HG03439 (cell line): Measurements from ENCODE around the gene EEF2K.
"Not testable (repeated sequence)": the region's sequence is repeated elsewhere in the genome, so short reads cannot be mapped to it uniquely, and the experiment has no call there.

Experiments used
- ATAC-seq: cut with Tn5 transposase; IDR thresholded peaks from one replicate; pipeline ENCODE4 v1.9.1; 2021; ENCODE audit warnings: mild to moderate bottlenecking, moderate library complexity; ENCODE audit not compliant: unreplicated experiment

EEF2K gene

GRCh38 chr16:22206013-22206841, at the start of gene EEF2K:
EEF2K (plus strand) TSS chr16:22206278; CDS start chr16:22225730, 19,452 bp downstream.
- ATAC-seq: peak; percentile 83

DNA sequence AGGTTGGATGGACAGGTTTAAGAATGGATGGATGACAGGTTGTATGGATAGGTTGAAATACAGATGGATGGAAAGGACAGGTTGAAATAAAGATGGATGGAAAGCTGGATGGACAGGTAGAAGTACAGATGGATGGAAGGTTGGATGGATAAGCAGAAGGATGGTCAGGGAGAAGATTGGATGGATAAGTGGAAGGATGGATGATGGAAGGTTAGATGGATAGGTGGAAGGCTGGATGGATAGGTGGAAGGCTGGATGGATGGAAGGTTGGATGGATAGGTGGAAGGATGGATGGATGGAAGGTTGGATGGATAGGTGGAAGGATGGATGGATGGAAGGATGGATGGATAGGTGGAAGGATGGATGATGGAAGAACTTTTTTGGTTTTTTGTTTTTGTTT, 44.7 kb upstream of the EEF2K start:
- ATAC-seq: no peak

- no peak for ATAC-seq
These were observed 44.0 kb upstream of the EEF2K start, which contains the start of gene SDR42E2 for GRCh38 chr16:22161999-22162655. SDR42E2 (plus strand) TSS chr16:22162506; CDS start chr16:22165583, 3,077 bp downstream.

DNA sequence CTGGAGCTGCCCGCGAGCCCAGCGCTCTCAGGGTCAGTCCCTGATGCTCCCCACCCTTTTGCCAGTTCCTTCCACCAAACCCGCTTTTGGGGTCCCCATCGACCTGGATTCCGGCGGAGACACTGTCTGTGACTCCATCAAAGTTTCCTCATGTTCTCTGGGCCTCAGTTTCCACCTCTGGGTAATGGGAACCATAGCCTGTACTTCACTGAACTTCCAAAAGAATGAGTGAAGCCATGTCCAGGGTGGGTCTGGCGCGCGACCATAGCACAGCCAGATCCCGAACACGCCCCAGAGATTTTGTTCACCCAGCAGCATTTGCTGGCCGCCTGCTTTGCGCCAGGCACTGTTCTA, 43.4 kb upstream of the EEF2K start:
- no peak for ATAC-seq

- no peak for ATAC-seq
These were observed 42.3 kb upstream of the EEF2K start for GRCh38 chr16:22163806-22164205.

DNA sequence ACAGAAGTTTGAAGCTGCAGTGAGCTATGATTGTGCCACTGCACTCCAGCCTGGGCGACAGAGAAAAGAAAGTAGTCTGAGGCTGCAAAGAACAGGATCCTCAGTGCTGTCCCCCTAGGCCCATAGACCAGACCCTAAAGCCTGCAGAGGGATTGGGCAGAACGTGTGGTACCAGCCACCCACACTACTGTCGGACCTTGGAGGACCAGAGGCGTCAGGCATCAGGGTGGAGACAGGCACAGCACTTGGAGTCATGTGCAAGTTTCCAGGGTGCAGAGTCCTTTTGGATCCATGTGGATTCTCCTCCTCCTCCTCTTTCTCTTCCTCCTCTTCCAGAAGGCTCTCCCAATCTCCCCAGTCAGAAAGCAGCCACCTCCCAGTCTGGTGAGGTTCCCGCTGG, 41.6 kb upstream of the EEF2K start:
- no peak for ATAC-seq

- ATAC-seq: no peak
These were observed 40.4 kb upstream of the EEF2K start for GRCh38 chr16:22165508-22166285.

DNA sequence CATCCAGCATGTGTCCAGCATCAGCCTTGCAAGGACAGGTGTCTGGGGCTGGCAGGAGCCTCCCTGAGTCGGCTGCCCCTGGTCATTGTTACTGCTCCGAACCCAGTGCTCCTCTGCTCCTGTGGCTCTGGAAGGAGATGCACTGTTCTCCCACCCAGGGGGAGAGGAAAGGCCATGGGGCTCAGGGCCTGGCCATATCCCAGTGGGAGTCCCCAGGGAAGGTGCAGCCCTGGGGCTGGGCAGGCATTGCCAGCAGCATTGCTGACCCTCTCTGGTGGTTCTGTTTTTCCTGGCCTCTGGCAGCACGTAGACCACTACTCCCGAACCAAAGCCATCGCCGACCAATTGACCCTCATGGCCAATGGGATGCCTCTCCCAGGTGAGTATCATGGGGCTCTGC, 34.1 kb upstream of the EEF2K start:
- ATAC-seq: no peak

DNA sequence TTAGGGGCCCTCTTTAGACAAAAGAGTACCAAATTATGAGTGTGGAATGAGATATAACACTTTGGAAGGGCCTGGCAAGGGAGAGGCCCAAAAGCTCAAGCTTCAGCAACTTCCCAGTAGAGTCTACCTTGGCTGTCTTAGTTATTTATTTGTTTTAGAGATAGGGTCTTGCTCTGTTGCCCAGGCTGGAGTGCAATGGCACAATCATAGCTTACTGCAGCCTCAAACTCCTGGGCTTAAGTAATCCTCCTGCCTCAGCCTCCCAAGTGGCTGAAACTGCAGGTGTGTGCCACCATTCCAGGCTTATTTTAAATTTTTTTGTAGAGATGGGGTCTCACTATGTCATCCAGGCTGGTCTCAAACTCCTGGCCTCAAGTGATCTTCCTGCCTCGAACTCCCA, 33.4 kb upstream of the EEF2K start:
- not testable (repeated sequence) for ATAC-seq

GRCh38 chr16:22174642-22175041, 31.4 kb upstream of the EEF2K start:
- no peak for ATAC-seq

DNA sequence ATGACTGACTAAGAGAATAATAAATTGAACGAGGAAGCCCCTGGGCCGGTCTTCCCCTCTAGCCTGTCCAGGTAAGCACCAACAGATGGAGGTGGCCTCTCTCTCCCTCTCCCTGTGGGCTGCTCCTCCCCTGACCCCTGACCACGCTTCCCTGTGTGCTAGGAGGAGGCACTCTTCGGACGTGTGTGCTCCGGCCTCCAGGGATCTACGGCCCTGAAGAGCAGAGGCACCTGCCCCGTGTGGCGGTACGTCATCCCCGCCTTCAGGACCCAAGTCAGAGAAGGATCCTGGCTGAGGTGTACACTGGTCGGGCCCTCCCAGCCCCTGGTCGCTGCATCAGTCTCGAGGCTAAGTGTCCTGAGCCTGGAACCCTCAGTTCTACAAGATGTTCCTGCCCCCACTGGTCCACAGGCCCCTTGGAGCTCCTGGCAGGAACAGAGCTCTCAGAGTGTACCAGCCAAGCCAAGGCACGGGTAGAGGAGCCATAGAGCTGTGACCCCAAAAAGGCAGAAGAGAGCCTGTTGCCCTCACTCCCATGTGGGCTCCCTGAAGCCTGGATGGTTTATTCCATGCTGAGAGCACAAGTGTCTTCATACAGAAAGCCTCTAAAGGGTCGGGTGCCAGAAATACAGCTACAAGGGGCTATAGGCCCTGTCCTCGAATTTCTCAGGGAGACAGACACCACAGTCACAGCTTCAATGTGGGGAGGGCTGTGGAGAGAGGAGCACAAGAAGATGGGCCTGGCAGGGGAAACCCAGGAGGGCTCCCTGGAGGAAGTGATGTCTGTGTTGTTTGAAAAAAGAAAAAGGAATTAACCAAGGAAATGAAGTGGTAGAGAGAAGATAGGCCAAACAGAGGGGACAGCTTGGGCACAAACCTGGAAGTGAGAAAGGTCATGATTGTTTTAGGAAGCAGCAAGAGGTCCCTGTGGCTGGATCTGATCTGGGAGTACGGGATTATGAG, 27.8 kb upstream of the EEF2K start:
- no peak for ATAC-seq

- ATAC-seq: no peak
These were observed 24.7 kb upstream of the EEF2K start for GRCh38 chr16:22181426-22181825.

- ATAC-seq: no peak
These were observed 24.2 kb upstream of the EEF2K start for GRCh38 chr16:22181843-22182242.

GRCh38 chr16:22183335-22183734, 22.7 kb upstream of the EEF2K start:
- no peak for ATAC-seq

GRCh38 chr16:22183901-22184614, 22.0 kb upstream of the EEF2K start:
- ATAC-seq: no peak

DNA sequence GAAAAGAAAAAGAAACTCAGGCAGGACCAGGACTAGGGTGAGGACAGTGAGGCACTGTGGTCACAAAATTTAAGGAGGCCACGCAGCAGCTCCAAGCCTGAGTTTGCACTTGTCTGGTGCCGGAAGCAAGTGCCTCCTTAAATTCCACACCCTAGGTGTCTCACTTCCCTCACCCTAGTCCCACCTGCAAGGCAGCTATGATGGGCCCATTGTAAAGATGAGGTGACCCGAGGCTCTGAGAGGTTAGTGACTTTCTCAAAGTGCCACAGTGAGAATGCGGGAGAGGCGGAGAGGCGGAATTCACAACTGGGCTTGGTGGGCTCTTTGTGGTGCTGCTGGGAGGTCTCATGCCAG, 21.5 kb upstream of the EEF2K start:
- ATAC-seq: no peak

GRCh38 chr16:22186517-22186916, 19.6 kb upstream of the EEF2K start:
- no peak for ATAC-seq

DNA sequence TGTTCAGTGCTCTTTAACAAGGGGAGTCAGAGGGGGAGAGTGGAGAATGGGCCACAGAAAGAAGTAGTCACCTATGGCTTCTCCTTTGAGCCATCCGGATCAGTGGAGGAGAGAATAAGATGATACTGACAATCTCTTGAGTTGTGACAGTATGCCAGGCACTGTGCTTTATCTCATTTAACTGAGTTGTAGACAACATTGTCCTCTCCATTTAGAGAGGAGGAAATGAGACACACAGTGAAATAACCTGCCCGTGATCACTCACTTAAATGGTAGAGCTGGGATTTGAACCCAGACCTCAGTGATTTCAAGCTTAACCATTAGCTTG, 17.8 kb upstream of the EEF2K start:
- no peak for ATAC-seq

DNA sequence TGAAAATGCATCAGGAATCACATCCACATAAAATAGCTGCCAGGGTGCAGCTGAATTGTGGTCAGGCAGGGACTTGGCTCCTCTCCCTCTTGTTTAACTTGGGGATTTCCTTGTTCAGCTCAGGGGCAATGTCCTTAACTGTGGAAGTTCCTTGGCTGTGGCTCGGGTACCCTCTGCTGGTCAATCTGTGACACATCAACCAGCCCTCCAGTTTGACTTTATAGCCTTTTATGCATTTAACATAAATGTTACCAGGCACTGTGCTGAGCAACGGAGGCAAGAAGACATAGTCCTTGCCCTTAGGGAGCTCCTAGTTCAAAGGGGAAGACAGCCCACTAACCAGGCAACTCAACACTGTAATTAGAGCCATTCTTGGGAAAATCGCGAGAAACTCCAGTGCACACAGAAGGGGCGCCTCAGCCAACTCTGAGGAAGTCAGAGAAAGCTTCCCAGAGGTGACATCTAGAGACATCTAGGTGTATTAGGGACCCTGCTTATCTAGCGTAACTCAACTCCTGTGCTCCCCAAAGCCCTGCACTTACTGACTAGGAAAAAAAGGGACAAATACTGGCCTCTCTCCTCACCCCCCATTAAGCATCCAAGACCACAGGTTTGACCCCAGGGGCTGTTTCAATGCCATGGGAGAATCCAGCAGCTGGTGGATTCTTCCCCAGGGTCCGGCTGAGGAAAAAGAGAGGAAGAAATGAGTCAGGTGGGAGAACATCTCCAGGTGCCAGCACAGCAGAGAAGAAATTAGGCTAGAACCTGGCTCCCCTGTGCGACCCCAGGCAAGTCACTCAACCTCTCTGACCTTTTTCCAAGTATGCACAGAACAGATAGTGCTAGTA, 17.3 kb upstream of the EEF2K start:
- no peak for ATAC-seq
